IMR-90 (cell line): ENCODE results near the gene RANBP9.

Source experiments
- BHLHE40 ChIP-seq: fragments of 150-350 bp; IDR thresholded peaks from 2 replicates; pipeline ENCODE4 v1.6.1; 2016; ENCODE audit warnings: mild to moderate bottlenecking, low read depth, low read length
- CTCF ChIP-seq: conservative IDR thresholded peaks from 2 replicates; pipeline ENCODE4 v1.5.1; 2012; ENCODE audit warnings: mild to moderate bottlenecking, low read depth, low read length, improper control_type of control experiment
- ELK1 ChIP-seq: fragments of 150-350 bp; IDR thresholded peaks from 2 replicates; pipeline ENCODE4 v1.6.1; 2016; ENCODE audit warnings: low read depth, mild to moderate bottlenecking, low read length, moderate library complexity, borderline replicate concordance
- FOS ChIP-seq: fragments of 150-350 bp; IDR thresholded peaks from 2 replicates; pipeline ENCODE4 v1.6.1; 2016; ENCODE audit warnings: low read depth, low read length
- MAFK ChIP-seq: IDR thresholded peaks from 2 replicates; pipeline ENCODE4 v1.6.1; 2012; ENCODE audit warnings: low read depth, low read length, improper control_type of control experiment
- MAZ ChIP-seq: IDR thresholded peaks from 2 replicates; pipeline ENCODE4 v1.6.1; 2012; ENCODE audit warnings: low read depth, mild to moderate bottlenecking, low read length, improper control_type of control experiment, moderate library complexity, borderline replicate concordance
- MXI1 ChIP-seq: IDR thresholded peaks from 2 replicates; pipeline ENCODE4 v1.6.1; 2012; ENCODE audit warnings: low read depth, mild to moderate bottlenecking, low read length, moderate library complexity, borderline replicate concordance
- NFE2L2 ChIP-seq: fragments of 150-350 bp; IDR thresholded peaks from 2 replicates; pipeline ENCODE4 v1.6.1; 2016; ENCODE audit warnings: low read depth, mild to moderate bottlenecking, low read length
- POLR2A ChIP-seq: IDR thresholded peaks from 2 replicates; pipeline ENCODE4 v1.6.1; 2012; ENCODE audit warnings: mild to moderate bottlenecking, low read depth, low read length
- RAD21 ChIP-seq: IDR thresholded peaks from 2 replicates; pipeline ENCODE4 v1.6.1; 2012; ENCODE audit warnings: low read length, improper control_type of control experiment
- RCOR1 ChIP-seq: IDR thresholded peaks from 2 replicates; pipeline ENCODE4 v1.6.1; 2012; ENCODE audit warnings: mild to moderate bottlenecking, low read length, improper control_type of control experiment; ENCODE audit not compliant: insufficient replicate concordance
- RFX5 ChIP-seq: IDR thresholded peaks from 2 replicates; pipeline ENCODE4 v1.8.0; 2012; ENCODE audit warnings: low read depth, mild to moderate bottlenecking, low read length, moderate library complexity
- SMC3 ChIP-seq: fragments of 150-350 bp; IDR thresholded peaks from 2 replicates; pipeline ENCODE4 v1.6.1; 2016; ENCODE audit warnings: low read depth, mild to moderate bottlenecking, antibody characterized with exemption, low read length, moderate library complexity
- TF ChIP-seq, protein P1 (sequence below): fragments of 150-350 bp; IDR thresholded peaks from 2 replicates; pipeline ENCODE4 v1.6.1; 2017; ENCODE audit warnings: mild to moderate bottlenecking, antibody characterized with exemption, low read length, low read depth

GRCh38 chr6:13664703-13665352 lies 46.8 kb downstream of the RANBP9 start:
- TF ChIP-seq CTCF (no peak), POLR2A (no peak), MXI1 (no peak), SMC3 (no peak), RCOR1 (no peak), MAFK (no peak), RAD21 (no peak), RFX5 (no peak), BHLHE40 (no peak), MAZ (no peak), FOS (no peak), NFE2L2 (no peak), ELK1 (no peak)
- TF ChIP-seq, protein P1, sequence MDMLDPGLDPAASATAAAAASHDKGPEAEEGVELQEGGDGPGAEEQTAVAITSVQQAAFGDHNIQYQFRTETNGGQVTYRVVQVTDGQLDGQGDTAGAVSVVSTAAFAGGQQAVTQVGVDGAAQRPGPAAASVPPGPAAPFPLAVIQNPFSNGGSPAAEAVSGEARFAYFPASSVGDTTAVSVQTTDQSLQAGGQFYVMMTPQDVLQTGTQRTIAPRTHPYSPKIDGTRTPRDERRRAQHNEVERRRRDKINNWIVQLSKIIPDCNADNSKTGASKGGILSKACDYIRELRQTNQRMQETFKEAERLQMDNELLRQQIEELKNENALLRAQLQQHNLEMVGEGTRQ = no peak
